Lung (tissue), 12 donors: Measurements from ENCODE around the gene CA14. TPM values are rescaled to one million over a fixed set of nuclear protein-coding genes. Genes with fewer than 3 reads are reported as not detected.
A peak's percentile ranks its signal among the peaks of the same experiment; 100 is the strongest.

Source experiments
- ATAC-seq: fragments of 200-7000 bp; cut with Tn5 transposase; one replicate; pipeline ENCODE4 v1.9.1; 2020; ENCODE audit warnings: moderate number of reproducible peaks; ENCODE audit not compliant: insufficient read depth, low FRiP score
- DNase-seq, 3 donors: peaks; one replicate each; pipeline ENCODE4 v3.0.0-alpha.2; 2013 to 2017
- H3K27ac ChIP-seq, 2 donors: one replicate each; pipeline ENCODE4 v1.5.1; 2013; ENCODE audit warnings: mild to moderate bottlenecking in 2 of 2, moderate library complexity in 2 of 2, control low read depth in 1 of 2, inconsistent platforms in 1 of 2, low read depth in 1 of 2, low read length in 1 of 2
- H3K27me3 ChIP-seq, 3 donors: one replicate each; pipeline ENCODE4 v1.5.1; 2013; ENCODE audit warnings: low read length in 2 of 3; ENCODE audit not compliant: control insufficient read depth in 3 of 3, insufficient read depth in 3 of 3
- H3K36me3 ChIP-seq, 4 donors: one replicate each; pipeline ENCODE4 v1.5.1; 2013; ENCODE audit warnings: low read length in 4 of 4, mild to moderate bottlenecking in 1 of 4, moderate library complexity in 1 of 4; ENCODE audit not compliant: control insufficient read depth in 4 of 4, insufficient read depth in 4 of 4
- H3K4me1 ChIP-seq, 5 donors: one replicate each; pipeline ENCODE4 v1.5.1; 2013; ENCODE audit warnings: low read length in 5 of 5, mild to moderate bottlenecking in 2 of 5, moderate library complexity in 1 of 5; ENCODE audit not compliant: control insufficient read depth in 5 of 5, insufficient read depth in 5 of 5
- H3K4me3 ChIP-seq: one replicate; pipeline ENCODE4 v1.5.1; 2013; ENCODE audit warnings: mild to moderate bottlenecking, control low read depth, moderate library complexity
- H3K9ac ChIP-seq, 2 donors: one replicate each; pipeline ENCODE4 v1.5.1; 2013; ENCODE audit warnings: low read length in 2 of 2, control low read depth in 1 of 2; ENCODE audit not compliant: insufficient read depth in 1 of 2
- H3K9me3 ChIP-seq, 4 donors: one replicate each; pipeline ENCODE4 v1.5.1; 2013; ENCODE audit warnings: low read length in 3 of 4, mild to moderate bottlenecking in 1 of 4, moderate library complexity in 1 of 4; ENCODE audit not compliant: control insufficient read depth in 4 of 4, insufficient read depth in 3 of 4
- WGBS, 2 donors: extraction: QIAGEN DNeasy Blood & Tissue Kit; methylation state at CpG; one replicate each; pipeline ENCODE4 v1.1.7; 2013; 5-methylcytosine and 5-hydroxymethylcytosine counted together
- polyA plus RNA-seq, 2 donors: library from polyadenylated mRNA; stranded (reverse); fragments of 200-250 nt; gene quantifications; one replicate each; pipeline ENCODE4 v1.2.1, GENCODE V29; 2013
- total RNA-seq, 2 donors: library from RNA; depleted of rRNA in 1 of 2; stranded (reverse); fragments of >200 nt in 1 of 2; gene quantifications; one replicate each; pipeline ENCODE4 v1.2.1, GENCODE V29; 2014 to 2021
- TF ChIP-seq, protein P1 (sequence below): IDR thresholded peaks from 2 replicates; pipeline ENCODE4 v1.5.1; 2012; ENCODE audit warnings: mild to moderate bottlenecking; ENCODE audit errors: control extremely low read depth, extremely low read depth
- donor health status: control.
- donor health status: control.
- donor health status: Bipolar disorder and iron deficiency.
- donor health status: healthy.
- donor health status: DM: yes; HTN: yes; CAD: no.

The CA14 gene
- total and polyA plus RNA-seq, 4 donors, result 0.14 to 0.40 (median 0.24) TPM

DNA sequence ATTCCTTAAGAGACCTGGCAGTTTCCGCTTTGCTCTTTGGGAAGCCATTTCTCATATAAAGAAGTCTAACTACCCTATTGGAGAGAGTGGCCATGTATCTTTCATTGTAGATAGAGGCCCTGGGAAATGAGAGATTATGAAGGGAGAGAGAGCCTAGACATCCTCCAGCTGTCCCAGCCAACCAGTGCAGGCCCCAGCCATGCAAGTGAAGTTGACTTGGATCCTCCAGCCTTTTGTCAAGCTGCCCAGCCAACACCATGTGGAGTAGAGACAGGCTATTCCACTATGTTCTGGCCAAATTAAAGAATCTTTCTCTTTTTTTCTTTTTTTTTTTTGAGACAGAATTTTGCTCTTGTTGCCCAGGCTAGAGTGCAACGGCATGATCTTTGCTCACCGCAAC is 14.6 kb upstream of the CA14 start:
- Histone ChIP-seq H3K27ac (no peak overlapping the region), H3K36me3 (no peaks in the 10 kb centered on the region), H3K9ac (no peak overlapping the region), H3K9me3 (no peaks in the 10 kb centered on the region), H3K4me3 (no peak overlapping the region), H3K4me1 (no peaks in the 10 kb centered on the region), H3K27me3 (no peaks in the 10 kb centered on the region)
- TF ChIP-seq, protein P1, sequence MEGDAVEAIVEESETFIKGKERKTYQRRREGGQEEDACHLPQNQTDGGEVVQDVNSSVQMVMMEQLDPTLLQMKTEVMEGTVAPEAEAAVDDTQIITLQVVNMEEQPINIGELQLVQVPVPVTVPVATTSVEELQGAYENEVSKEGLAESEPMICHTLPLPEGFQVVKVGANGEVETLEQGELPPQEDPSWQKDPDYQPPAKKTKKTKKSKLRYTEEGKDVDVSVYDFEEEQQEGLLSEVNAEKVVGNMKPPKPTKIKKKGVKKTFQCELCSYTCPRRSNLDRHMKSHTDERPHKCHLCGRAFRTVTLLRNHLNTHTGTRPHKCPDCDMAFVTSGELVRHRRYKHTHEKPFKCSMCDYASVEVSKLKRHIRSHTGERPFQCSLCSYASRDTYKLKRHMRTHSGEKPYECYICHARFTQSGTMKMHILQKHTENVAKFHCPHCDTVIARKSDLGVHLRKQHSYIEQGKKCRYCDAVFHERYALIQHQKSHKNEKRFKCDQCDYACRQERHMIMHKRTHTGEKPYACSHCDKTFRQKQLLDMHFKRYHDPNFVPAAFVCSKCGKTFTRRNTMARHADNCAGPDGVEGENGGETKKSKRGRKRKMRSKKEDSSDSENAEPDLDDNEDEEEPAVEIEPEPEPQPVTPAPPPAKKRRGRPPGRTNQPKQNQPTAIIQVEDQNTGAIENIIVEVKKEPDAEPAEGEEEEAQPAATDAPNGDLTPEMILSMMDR, result no peak
- 89 to 96% methylated on average over 3 of the region's 3 CpGs for WGBS, 2 donors
- ATAC-seq, result no peak
- DNase-seq, result peak in 2 of 3 donors; percentile 50 to 68

DNA sequence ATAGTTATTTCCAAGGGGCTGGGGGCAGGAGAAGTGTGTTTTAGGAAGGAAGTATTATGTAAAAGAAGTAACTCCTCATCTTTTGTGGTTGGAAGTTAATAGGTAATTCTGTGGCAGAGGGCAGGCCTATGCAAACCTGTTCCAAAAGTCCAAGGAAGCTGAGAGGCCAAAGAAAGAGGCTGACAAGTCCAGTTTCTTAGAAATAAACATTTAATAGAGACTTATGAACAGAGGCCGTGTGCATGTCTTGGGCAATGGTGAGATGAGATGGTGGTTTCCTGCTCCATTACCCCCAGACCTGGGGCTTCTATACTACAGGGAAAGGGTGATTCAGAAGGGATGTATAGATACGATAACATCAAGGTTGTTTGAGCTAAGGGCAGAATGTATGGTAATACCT is 7.6 kb upstream of the CA14 start:
- Histone ChIP-seq H3K36me3 (no peaks in the 10 kb centered on the region), H3K4me3 (no peak overlapping the region), H3K9ac (no peak overlapping the region), H3K4me1 (no peaks in the 10 kb centered on the region), H3K27ac (no peak overlapping the region), H3K27me3 (no peaks in the 10 kb centered on the region), H3K9me3 (no peaks in the 10 kb centered on the region)
- 50 to 71% methylated on average over 2 of the region's 2 CpGs for WGBS, 2 donors
- TF ChIP-seq, protein P1, result no peak
- DNase-seq (no peak), ATAC-seq (no peak)

DNA sequence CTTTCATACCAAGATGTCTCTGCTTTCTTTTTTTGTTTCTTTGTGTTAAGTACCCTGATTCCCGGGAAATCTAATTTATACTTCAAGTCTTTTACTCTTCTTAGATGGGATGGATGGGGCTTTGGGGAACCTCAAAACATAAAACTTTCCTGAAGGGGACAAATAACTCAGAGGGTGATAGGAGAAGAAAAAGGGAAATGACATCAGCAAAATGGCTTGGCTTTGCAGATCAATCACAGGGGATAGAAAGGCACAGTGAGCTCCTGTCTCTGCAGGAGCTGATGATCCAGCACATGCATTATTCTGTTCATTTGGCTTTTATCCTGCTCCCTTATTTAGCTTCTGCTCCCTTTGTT is 1.4 kb upstream of the CA14 start:
- DNase-seq (no peak), ATAC-seq (no peak)
- peak overlapping the region in 1 of 2 donors; percentile 26 for H3K9ac ChIP-seq
- H3K36me3 ChIP-seq, result no peaks in the 10 kb centered on the region
- H3K4me1 ChIP-seq, result peaks cover 0 to 49% (median 1%) of the 10 kb centered on the region in 5 donors
- no peaks in the 10 kb centered on the region for H3K27me3 ChIP-seq
- WGBS, 2 donors, result 2 to 3% methylated on average over 1 of the region's 1 CpG
- no peak overlapping the region for H3K4me3 ChIP-seq
- H3K9me3 ChIP-seq, result no peaks in the 10 kb centered on the region
- TF ChIP-seq, protein P1, result no peak
- peak overlapping the region in 1 of 2 donors; percentile 17 for H3K27ac ChIP-seq
